Activated CD4-positive, alpha-beta T cell treated with anti-CD3 and anti-CD28 coated beads, Interleukin-2, amount 50 U/mL, for 16 hours (primary cell): ENCODE results near the gene USP12.
"Not testable (repeated sequence)": the region's sequence is repeated elsewhere in the genome, so short reads cannot be mapped to it uniquely, and the experiment has no call there.

Experiments
- DNase-seq: peaks from one replicate; pipeline ENCODE4 v3.0.0-alpha.2; 2020

Gene USP12

GRCh38 chr13:27118428-27119054, 53.1 kb downstream of the USP12 start:
- no peak for DNase-seq

- no peak for DNase-seq
Observed at GRCh38 chr13:27117952-27118351, 53.7 kb downstream of the USP12 start.

GRCh38 chr13:27117158-27117557, 54.5 kb downstream of the USP12 start:
- no peak for DNase-seq

GRCh38 chr13:27113436-27113835, 58.2 kb downstream of the USP12 start:
- DNase-seq, result no peak

- DNase-seq, result peak; percentile 30
Observed at GRCh38 chr13:27112006-27112405, 59.6 kb downstream of the USP12 start.

- no peak for DNase-seq
Observed at GRCh38 chr13:27110056-27110746, 61.4 kb downstream of the USP12 start.

GRCh38 chr13:27106144-27106543, 65.5 kb downstream of the USP12 start:
- DNase-seq, result no peak

GRCh38 chr13:27104606-27105005, 67.0 kb downstream of the USP12 start:
- no peak for DNase-seq

DNA sequence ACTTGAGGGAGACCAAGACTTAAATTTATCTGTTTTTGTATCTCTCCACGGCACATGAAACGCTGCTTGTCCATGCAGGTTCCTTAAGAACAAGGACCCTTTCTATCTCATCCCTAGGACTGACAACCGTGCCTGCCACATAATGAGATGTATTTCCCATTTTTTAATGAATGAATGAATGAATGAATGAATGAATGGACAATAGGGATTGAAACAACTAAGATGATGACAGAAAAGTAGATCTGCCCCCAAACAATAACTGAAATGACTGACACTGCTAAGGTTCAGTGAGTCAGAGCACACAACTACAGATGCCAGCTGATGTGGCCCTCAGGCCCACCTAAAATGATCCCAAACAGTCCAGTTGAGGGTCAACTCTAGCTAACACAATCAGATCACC, 69.8 kb downstream of the USP12 start:
- no peak for DNase-seq

- DNase-seq, result no peak
Observed at GRCh38 chr13:27101289-27101688, 70.3 kb downstream of the USP12 start.

DNA sequence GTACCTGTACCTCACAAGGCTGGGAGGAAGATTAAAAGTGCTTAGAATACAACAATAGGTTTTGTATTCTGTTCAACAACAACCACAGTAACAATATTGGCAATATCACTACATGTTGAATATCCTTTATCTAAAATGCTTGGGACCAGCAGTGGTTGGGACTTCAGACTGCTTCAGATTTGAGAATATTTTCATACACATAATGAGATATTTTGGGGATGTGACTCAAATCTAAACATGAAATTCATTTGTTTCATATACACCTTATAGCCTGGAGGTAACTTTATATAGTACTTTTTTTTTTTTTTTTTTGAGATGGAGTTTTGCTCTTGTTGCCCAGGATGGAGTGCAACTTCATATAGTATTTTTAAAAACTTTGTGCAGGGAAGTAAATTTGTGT, 73.9 kb downstream of the USP12 start:
- peak; percentile 43 for DNase-seq

- DNase-seq, result no peak
Observed at GRCh38 chr13:27091451-27091850, 80.2 kb downstream of the USP12 start.

- no peak for DNase-seq
Observed at GRCh38 chr13:27088619-27089018, 83.0 kb downstream of the USP12 start.

DNA sequence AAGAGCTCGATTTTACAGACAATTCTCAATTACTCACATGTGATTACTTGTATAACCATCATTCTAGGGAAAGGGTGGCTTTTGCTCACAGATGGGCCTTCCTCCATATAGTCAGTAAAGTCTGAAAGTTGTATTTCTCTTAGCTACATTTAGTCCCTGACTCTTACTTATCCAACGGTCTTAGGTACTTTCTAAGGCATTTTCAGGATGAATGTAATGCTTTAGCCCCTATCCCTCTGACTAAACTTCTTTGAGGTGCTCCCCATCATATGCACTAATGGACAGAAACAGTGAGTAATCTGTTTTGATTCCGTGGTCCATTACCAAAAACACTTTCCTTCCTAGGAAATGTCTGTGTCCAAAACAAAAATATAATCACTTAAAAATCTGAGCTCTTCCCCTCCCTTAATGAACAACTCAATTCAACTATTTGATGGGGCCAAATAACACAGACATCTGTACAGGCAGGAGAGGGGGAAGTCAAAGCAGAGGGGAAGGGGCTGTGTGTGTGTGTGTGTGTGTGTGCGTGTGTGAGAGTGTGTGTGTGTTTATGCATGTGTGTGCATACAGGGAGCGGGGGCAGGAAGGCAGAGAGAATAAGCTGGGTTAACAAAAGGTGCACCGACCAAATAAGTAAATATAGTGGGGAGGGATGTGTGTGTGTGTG, 84.9 kb downstream of the USP12 start:
- DNase-seq, result no peak

GRCh38 chr13:27083183-27083582, 88.4 kb downstream of the USP12 start:
- no peak for DNase-seq

- DNase-seq, result no peak
Observed at GRCh38 chr13:27081893-27082679, 89.5 kb downstream of the USP12 start.

GRCh38 chr13:27080018-27080948, 91.3 kb downstream of the USP12 start:
- no peak for DNase-seq

- DNase-seq, result no peak
Observed at GRCh38 chr13:27079421-27079958, 92.1 kb downstream of the USP12 start.

DNA sequence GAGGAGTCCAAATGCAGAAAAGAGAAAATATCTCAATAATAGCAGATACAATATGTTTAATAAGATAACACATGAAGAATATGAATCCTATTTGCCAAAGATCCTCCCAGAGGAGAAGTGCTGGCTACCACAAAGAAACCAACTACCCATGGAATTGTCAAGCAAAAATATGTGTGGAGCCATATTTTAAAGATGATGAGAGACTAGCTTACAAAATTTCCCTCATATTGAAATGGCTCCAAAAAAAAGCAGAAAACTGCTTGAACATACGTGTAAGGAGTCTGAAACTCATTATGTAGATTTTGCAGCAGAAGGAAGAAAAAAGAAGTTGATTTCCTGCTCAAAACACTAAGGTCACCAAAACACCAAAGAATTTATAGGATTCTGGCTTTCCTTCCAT, 94.2 kb downstream of the USP12 start:
- DNase-seq, result no peak

DNA sequence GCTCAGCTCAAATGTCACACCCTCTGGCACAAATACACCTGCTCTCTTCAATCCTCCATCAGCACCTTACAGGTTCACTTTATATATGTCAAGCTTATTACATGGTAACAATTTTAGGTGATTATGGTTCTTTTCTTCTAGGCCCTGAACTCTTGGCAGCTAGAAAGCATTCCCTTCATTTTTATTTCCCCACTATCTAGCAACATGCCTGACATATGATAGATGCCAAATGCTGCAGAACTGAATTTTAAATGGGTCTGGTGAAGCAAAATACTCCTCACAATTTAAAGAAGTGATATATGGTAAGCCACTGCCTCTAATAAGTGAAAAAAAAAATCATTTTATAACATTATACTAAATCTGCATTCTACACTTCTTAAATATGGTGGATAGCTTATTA, 95.2 kb downstream of the USP12 start:
- no peak for DNase-seq

DNA sequence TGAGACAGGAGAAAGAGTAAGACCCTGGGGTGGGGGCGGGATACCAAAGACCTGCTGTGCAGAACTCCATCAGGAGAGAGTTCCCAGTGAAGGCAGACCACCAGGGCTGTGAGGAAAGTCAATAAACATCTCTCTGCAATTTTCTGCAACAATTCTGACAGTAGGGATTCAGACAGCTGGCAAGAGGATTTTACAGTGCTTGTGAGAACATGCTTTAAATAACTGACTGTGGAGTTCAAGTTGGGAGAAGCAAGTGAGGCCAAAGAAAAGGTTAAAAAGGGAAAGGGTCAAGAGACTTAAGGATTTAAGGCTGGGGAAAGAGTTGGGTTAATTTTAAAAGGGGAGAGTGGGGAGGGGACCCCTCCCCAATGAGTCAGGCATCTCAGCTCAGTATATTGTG, 98.4 kb downstream of the USP12 start:
- no peak for DNase-seq

- not testable (repeated sequence) for DNase-seq
Observed at GRCh38 chr13:27066123-27066522, 105.5 kb downstream of the USP12 start.
